ENCODE measurements around the gene PRDM16. TPM values are rescaled to one million over a fixed set of nuclear protein-coding genes. Genes with fewer than 3 reads are reported as not detected.

PRDM16 gene
- total and polyA plus RNA-seq, 2 of the 13 experiments (the other 11 are each of a cell fraction or from before 2014, with no cell fraction given): 0.15 to 0.81 TPM

GRCh38 chr1:3321559-3322449, 252.8 kb downstream of the PRDM16 start (continued):
- TF ChIP-seq NFE2L1 (CRISPR knock-in tag; IDR thresholded peaks at IDR 0.05; ENCODE audit: borderline replicate concordance) (no peak), SYNCRIP (IDR thresholded peaks at IDR 0.05; ENCODE audit: insufficient read depth, low read depth, low read length) (no peak), THAP7 (CRISPR knock-in tag; IDR thresholded peaks at IDR 0.05) (no peak), PLSCR1 (CRISPR knock-in tag; IDR thresholded peaks at IDR 0.05; ENCODE audit: borderline replicate concordance) (no peak), ZFP41 (CRISPR knock-in tag; IDR thresholded peaks at IDR 0.05; ENCODE audit: borderline replicate concordance) (0 out of 2 replicates have a peak, but pooled peaks have one; percentile 34), KAT8 (CRISPR knock-in tag; IDR thresholded peaks at IDR 0.05) (no peak), POLR2AphosphoS2 (IDR thresholded peaks at IDR 0.05; ENCODE audit: low read depth, low read length) (no peak), ZNF740 (CRISPR knock-in tag; IDR thresholded peaks at IDR 0.05) (no peak; the same call in 1 of the 2 replicates), ATAD3A (CRISPR knock-in tag; IDR thresholded peaks at IDR 0.05) (no peak), ZNF160 (CRISPR knock-in tag; IDR thresholded peaks at IDR 0.05) (0 out of 2 replicates have a peak, but pooled peaks have one; percentile 31), PRPF4 (IDR thresholded peaks at IDR 0.05; ENCODE audit: low read depth, low read length, poor library complexity, severe bottlenecking) (no peak), CHD2 (IDR thresholded peaks at IDR 0.05; ENCODE audit: low read depth, low read length) (no peak), GATAD1 (CRISPR knock-in tag; IDR thresholded peaks at IDR 0.05) (no peak), MNT (IDR thresholded peaks at IDR 0.05) (peak; percentile 83), ARNTL (CRISPR knock-in tag; IDR thresholded peaks at IDR 0.05) (no peak), DNMT3B (CRISPR knock-in tag; conservative IDR thresholded peaks at IDR 0.05) (no peak), IKZF5 (CRISPR knock-in tag; IDR thresholded peaks at IDR 0.05) (peak; percentile 23; the same call in 1 of the 2 replicates), TARDBP (CRISPR knock-in tag; IDR thresholded peaks at IDR 0.05) (peak; percentile 100), RCOR2 (CRISPR knock-in tag; IDR thresholded peaks at IDR 0.05) (no peak), KLF13 (CRISPR knock-in tag; IDR thresholded peaks at IDR 0.05) (no peak), ZNF205 (CRISPR knock-in tag; IDR thresholded peaks at IDR 0.05) (no peak), ZNF280D (CRISPR knock-in tag; IDR thresholded peaks at IDR 0.05) (no peak)
